ENCODE data around the gene GAD1. TPM values are rescaled to one million over a fixed set of nuclear protein-coding genes. Genes with fewer than 3 reads are reported as not detected.
A peak's percentile ranks its signal among the peaks of the same experiment; 100 is the strongest.

Gene GAD1
- total RNA-seq, 2 donors from 2014 or later, result 0.73 to 7.1 TPM

GRCh38 chr2:170883683-170884082 is 67.0 kb downstream of the GAD1 start:
- Mint-ChIP-seq H3K4me1 (peaks cover under 1% of the 10 kb centered on the region), H3K27me3 (peaks cover 25% of the 10 kb centered on the region), H3K9me3 (no peaks in the 10 kb centered on the region), H3K4me3 (no peak overlapping the region), H3K27ac (no peak overlapping the region), H3K36me3 (ENCODE audit: low read depth) (no peaks in the 10 kb centered on the region)
- ATAC-seq (replicated peaks), result no peak

- H3K36me3 Mint-ChIP-seq (ENCODE audit: low read depth), result no peaks in the 10 kb centered on the region
- no peak for ATAC-seq (replicated peaks)
Observed at GRCh38 chr2:170885130-170885791, 68.6 kb downstream of the GAD1 start.

GRCh38 chr2:170886386-170886785 is 69.7 kb downstream of the GAD1 start:
- no peak overlapping the region for H3K4me3 Mint-ChIP-seq

More at GRCh38 chr2:170885130-170885791, 68.6 kb downstream of the GAD1 start:
- Mint-ChIP-seq H3K4me3 (no peak overlapping the region), H3K9me3 (no peaks in the 10 kb centered on the region), H3K27me3 (peaks cover 29% of the 10 kb centered on the region), H3K4me1 (no peaks in the 10 kb centered on the region), H3K27ac (no peak overlapping the region)

GRCh38 chr2:170887496-170887895 is 70.8 kb downstream of the GAD1 start:
- no peak for ATAC-seq (replicated peaks)
- Mint-ChIP-seq H3K4me3 (no peak overlapping the region), H3K27ac (no peak overlapping the region), H3K27me3 (peaks cover 27% of the 10 kb centered on the region), H3K36me3 (ENCODE audit: low read depth) (no peaks in the 10 kb centered on the region), H3K4me1 (no peaks in the 10 kb centered on the region), H3K9me3 (no peaks in the 10 kb centered on the region)

More at GRCh38 chr2:170886386-170886785, 69.7 kb downstream of the GAD1 start:
- ATAC-seq (replicated peaks), result no peak
- no peaks in the 10 kb centered on the region for H3K9me3 Mint-ChIP-seq
- H3K27ac Mint-ChIP-seq, result no peak overlapping the region
- no peaks in the 10 kb centered on the region for H3K4me1 Mint-ChIP-seq
- H3K27me3 Mint-ChIP-seq, result peaks cover 29% of the 10 kb centered on the region
- H3K36me3 Mint-ChIP-seq (ENCODE audit: low read depth), result no peaks in the 10 kb centered on the region

- ATAC-seq (replicated peaks), result no peak
- H3K4me1 Mint-ChIP-seq, result no peaks in the 10 kb centered on the region
- no peaks in the 10 kb centered on the region for H3K36me3 Mint-ChIP-seq (ENCODE audit: low read depth)
- H3K27me3 Mint-ChIP-seq, result peaks cover 25% of the 10 kb centered on the region
- H3K27ac Mint-ChIP-seq, result no peak overlapping the region
- H3K4me3 Mint-ChIP-seq, result no peak overlapping the region
- no peaks in the 10 kb centered on the region for H3K9me3 Mint-ChIP-seq
Observed at GRCh38 chr2:170887896-170888295, 71.2 kb downstream of the GAD1 start.

GRCh38 chr2:170891893-170892292 is 75.2 kb downstream of the GAD1 start:
- H3K4me1 Mint-ChIP-seq, result no peaks in the 10 kb centered on the region
- no peaks in the 10 kb centered on the region for H3K9me3 Mint-ChIP-seq
- H3K27me3 Mint-ChIP-seq, result peaks cover 10% of the 10 kb centered on the region

GRCh38 chr2:170892391-170892951 is 75.8 kb downstream of the GAD1 start:
- peaks cover 13% of the 10 kb centered on the region for H3K27me3 Mint-ChIP-seq
- H3K4me1 Mint-ChIP-seq, result no peaks in the 10 kb centered on the region

More at GRCh38 chr2:170891893-170892292, 75.2 kb downstream of the GAD1 start:
- Mint-ChIP-seq H3K27ac (no peak overlapping the region), H3K36me3 (ENCODE audit: low read depth) (no peaks in the 10 kb centered on the region), H3K4me3 (no peak overlapping the region)
- ATAC-seq (replicated peaks), result no peak

GRCh38 chr2:170895023-170895757 is 78.5 kb downstream of the GAD1 start:
- H3K9me3 Mint-ChIP-seq, result no peaks in the 10 kb centered on the region

More at GRCh38 chr2:170892391-170892951, 75.8 kb downstream of the GAD1 start:
- no peaks in the 10 kb centered on the region for H3K36me3 Mint-ChIP-seq (ENCODE audit: low read depth)
- ATAC-seq (replicated peaks), result no peak
- H3K9me3 Mint-ChIP-seq, result no peaks in the 10 kb centered on the region
- no peak overlapping the region for H3K4me3 Mint-ChIP-seq
- no peak overlapping the region for H3K27ac Mint-ChIP-seq

GRCh38 chr2:170896622-170897021 is 79.9 kb downstream of the GAD1 start:
- peaks cover 14% of the 10 kb centered on the region for H3K27me3 Mint-ChIP-seq
- no peaks in the 10 kb centered on the region for H3K9me3 Mint-ChIP-seq
- H3K4me3 Mint-ChIP-seq, result no peak overlapping the region
- H3K4me1 Mint-ChIP-seq, result no peaks in the 10 kb centered on the region
- no peak overlapping the region for H3K27ac Mint-ChIP-seq
- ATAC-seq (replicated peaks), result peak; percentile 12
- no peaks in the 10 kb centered on the region for H3K36me3 Mint-ChIP-seq (ENCODE audit: low read depth)

More at GRCh38 chr2:170895023-170895757, 78.5 kb downstream of the GAD1 start:
- no peaks in the 10 kb centered on the region for H3K4me1 Mint-ChIP-seq
- H3K4me3 Mint-ChIP-seq, result no peak overlapping the region
- peaks cover 14% of the 10 kb centered on the region for H3K27me3 Mint-ChIP-seq
- ATAC-seq (replicated peaks), result no peak
- no peak overlapping the region for H3K27ac Mint-ChIP-seq
- no peaks in the 10 kb centered on the region for H3K36me3 Mint-ChIP-seq (ENCODE audit: low read depth)

- H3K27ac Mint-ChIP-seq, result no peak overlapping the region
- H3K4me3 Mint-ChIP-seq, result no peak overlapping the region
- no peaks in the 10 kb centered on the region for H3K4me1 Mint-ChIP-seq
- peaks cover 16% of the 10 kb centered on the region for H3K27me3 Mint-ChIP-seq
- no peaks in the 10 kb centered on the region for H3K9me3 Mint-ChIP-seq
- no peak for ATAC-seq (replicated peaks)
- H3K36me3 Mint-ChIP-seq (ENCODE audit: low read depth), result no peaks in the 10 kb centered on the region
Observed at GRCh38 chr2:170897108-170897507, 80.4 kb downstream of the GAD1 start.

- peaks cover 11% of the 10 kb centered on the region for H3K27me3 Mint-ChIP-seq
- no peaks in the 10 kb centered on the region for H3K36me3 Mint-ChIP-seq (ENCODE audit: low read depth)
- ATAC-seq (replicated peaks), result no peak
- no peaks in the 10 kb centered on the region for H3K4me1 Mint-ChIP-seq
- peaks cover 10% of the 10 kb centered on the region for H3K9me3 Mint-ChIP-seq
- H3K27ac Mint-ChIP-seq, result no peak overlapping the region
- H3K4me3 Mint-ChIP-seq, result no peak overlapping the region
Observed at GRCh38 chr2:170905864-170906263, 89.2 kb downstream of the GAD1 start.

Other genes with a start within 250 kb of the GAD1 start
- under 1 TPM in 1 of 2 donors, not detected in 1; 0.19 TPM for gene SP5, start 101.5 kb upstream of the GAD1 start, total RNA-seq
- gene ERICH2, start 46.5 kb upstream of the GAD1 start, total RNA-seq, result not detected
- gene GORASP2, start 112.4 kb downstream of the GAD1 start, total RNA-seq, result 10 to 100 TPM; 51.6 to 65.0 TPM